HCT116 (cell line): Measurements from ENCODE around the gene BCAS4. TPM values are rescaled to one million over a fixed set of nuclear protein-coding genes. Genes with fewer than 3 reads are reported as not detected.

Experiments
- ATAC-seq: fragments of 200-7000 bp; cut with Tn5 transposase; 2 replicates; pipeline ENCODE4 v1.9.1; 2020; ENCODE audit warnings: mild to moderate bottlenecking, moderate library complexity
- BruUV-seq: library from RNA; stranded (reverse); fragments of 400-500 nt; replicated peaks from 2 replicates; lab custom pipeline; 2021; lab: Mats Ljungman, UMichigan
- CTCF ChIA-PET: fragments of 300-600 bp; sonication (Branson Sonifier 250); formaldehyde crosslinking; loops from one replicate; lab custom pipeline; 2021; ENCODE audit warnings: antibody characterized with exemption; lab: Charles Lee
- POLR2A ChIA-PET: fragments of 300-600, 350-600 bp; sonication (Branson Sonifier 250); formaldehyde crosslinking; loops from one replicate; lab custom pipeline; 2021; ENCODE audit warnings: antibody characterized with exemption; lab: Charles Lee
- RAD21 ChIA-PET, 2 experiments: fragments of 300-600 bp; sonication (Branson Sonifier 250); formaldehyde crosslinking; loops; one replicate each; lab custom pipeline; 2023; ENCODE audit warnings: low total read pairs in 2 of 2; ENCODE audit not compliant: uncharacterized antibody in 2 of 2, unreplicated experiment in 2 of 2, low non-redundant PET in 1 of 2; lab: Charles Lee
- DNase-seq: peaks from one replicate; pipeline ENCODE4 v3.0.0-alpha.2; 2010; ENCODE audit warnings: low read depth, low spot score
- H2AFZ ChIP-seq: fragments of 200-600 bp; shearing (Covaris generic), sonication (generic); 2 replicates; pipeline ENCODE4 v1.6.1; 2017; ENCODE audit warnings: low read depth, mixed run types, mixed read lengths, antibody characterized with exemption, low read length; ENCODE audit not compliant: poor library complexity, severe bottlenecking
- H3K27ac ChIP-seq: 2 replicates; pipeline ENCODE4 v1.5.1; 2012; ENCODE audit warnings: low read depth, low read length
- H3K27me3 ChIP-seq: fragments of 200-600 bp; sonication (generic); 2 replicates; pipeline ENCODE4 v1.6.1; 2016; ENCODE audit warnings: mixed run types, low read length, mixed read lengths; ENCODE audit not compliant: insufficient read depth
- H3K36me3 ChIP-seq, 2 experiments: fragments of 200-500 bp in 1 of 2; fragments of 200-600 bp in 1 of 2; sonication (Bioruptor generic) in 1 of 2; sonication (generic) in 1 of 2; 2 replicates each; pipeline versions ENCODE4 v1.5.1 to v1.6.1; 2014 to 2016; ENCODE audit warnings: low read length in 2 of 2, inconsistent platforms in 1 of 2, mixed read lengths in 1 of 2, mixed run types in 1 of 2; ENCODE audit not compliant: insufficient read depth in 2 of 2, control insufficient read depth in 1 of 2
- H3K4me1 ChIP-seq, 2 experiments: fragments of 200-600 bp in 1 of 2; sonication (generic) in 1 of 2; 2 replicates each; pipeline versions ENCODE4 v1.5.1 to v1.6.1; 2012 to 2017; ENCODE audit warnings: low read length in 2 of 2, inconsistent platforms in 1 of 2, mild to moderate bottlenecking in 1 of 2, mixed read lengths in 1 of 2, mixed run types in 1 of 2, moderate library complexity in 1 of 2; ENCODE audit not compliant: insufficient read depth in 2 of 2, control insufficient read depth in 1 of 2
- H3K4me2 ChIP-seq: fragments of 200-600 bp; sonication (generic); 2 replicates; pipeline ENCODE4 v1.6.1; 2017; ENCODE audit warnings: mixed run types, low read length, mixed read lengths
- H3K4me3 ChIP-seq, 2 experiments: fragments of 200-600 bp in 1 of 2; sonication (generic) in 1 of 2; replicated peaks in 1 of 2; 2 replicates each; pipeline ENCODE4 v1.5.1; 2011 to 2016; ENCODE audit warnings: low read length in 2 of 2, control low read depth in 1 of 2, low read depth in 1 of 2, mild to moderate bottlenecking in 1 of 2, mixed read lengths in 1 of 2, mixed run types in 1 of 2
- H3K79me2 ChIP-seq: fragments of 200-600 bp; sonication (generic); 2 replicates; pipeline ENCODE4 v1.6.1; 2017; ENCODE audit warnings: mild to moderate bottlenecking, mixed run types, low read length, moderate library complexity, mixed read lengths; ENCODE audit not compliant: insufficient read depth
- H3K9ac ChIP-seq: fragments of 200-600 bp; sonication (generic); 2 replicates; pipeline ENCODE4 v1.6.1; 2016; ENCODE audit warnings: low read length, mixed read lengths
- H3K9me2 ChIP-seq: fragments of 200-600 bp; sonication (generic), shearing (Covaris generic); 2 replicates; pipeline ENCODE4 v1.6.1; 2017; ENCODE audit warnings: mixed run types, mild to moderate bottlenecking, moderate library complexity; ENCODE audit not compliant: insufficient read depth
- H3K9me3 ChIP-seq, 2 experiments: fragments of 200-500 bp in 1 of 2; fragments of 200-600 bp in 1 of 2; sonication (Bioruptor generic) in 1 of 2; sonication (generic) in 1 of 2; 2 replicates each; pipeline ENCODE4 v1.6.1; 2014 to 2017; ENCODE audit warnings: low read length in 2 of 2, mixed read lengths in 2 of 2, inconsistent platforms in 1 of 2, low read depth in 1 of 2, mild to moderate bottlenecking in 1 of 2, mixed run types in 1 of 2, moderate library complexity in 1 of 2; ENCODE audit not compliant: control insufficient read depth in 1 of 2, insufficient read depth in 1 of 2
- H4K20me1 ChIP-seq: fragments of 200-600 bp; sonication (generic), shearing (Covaris generic); 2 replicates; pipeline ENCODE4 v1.6.1; 2017; ENCODE audit warnings: mixed run types, mild to moderate bottlenecking, moderate library complexity; ENCODE audit not compliant: insufficient read depth
- CBX3 ChIP-seq: IDR thresholded peaks from 2 replicates; pipeline ENCODE4 v1.6.1; 2012; ENCODE audit warnings: low read depth
- EGR1 ChIP-seq: IDR thresholded peaks from 2 replicates; pipeline ENCODE4 v1.6.1; 2012; ENCODE audit warnings: low read depth
- EZH2phosphoT487 ChIP-seq: fragments of 200-600 bp; IDR thresholded peaks from 2 replicates; pipeline ENCODE4 v1.6.1; 2018; ENCODE audit warnings: antibody characterized with exemption, borderline replicate concordance
- FOSL1 ChIP-seq: IDR thresholded peaks from 2 replicates; pipeline ENCODE4 v1.6.1; 2012; ENCODE audit warnings: low read depth
- JUND ChIP-seq: IDR thresholded peaks from 2 replicates; pipeline ENCODE4 v1.6.1; 2012
- MAX ChIP-seq: IDR thresholded peaks from 2 replicates; pipeline ENCODE4 v1.6.1; 2012
- POLR2AphosphoS5 ChIP-seq: IDR thresholded peaks from 2 replicates; pipeline ENCODE4 v1.6.1; 2011; ENCODE audit warnings: mild to moderate bottlenecking, low read depth, low read length, moderate library complexity
- REST ChIP-seq: IDR thresholded peaks from 2 replicates; pipeline ENCODE4 v1.6.1; 2012; ENCODE audit warnings: low read depth
- SP1 ChIP-seq: IDR thresholded peaks from 2 replicates; pipeline ENCODE4 v1.6.1; 2012; ENCODE audit warnings: low read depth
- TCF7L2 ChIP-seq: IDR thresholded peaks from 2 replicates; pipeline ENCODE4 v1.7.0; 2011; ENCODE audit warnings: borderline replicate concordance, inconsistent platforms; ENCODE audit not compliant: insufficient read depth, insufficient read length; ENCODE audit errors: extremely low read depth
- ZFX ChIP-seq: fragments of 450-650 bp; IDR thresholded peaks from 2 replicates; pipeline ENCODE4 v1.6.1; 2017
- ZNF274 ChIP-seq: fragments of 200-500 bp; sonication (Bioruptor generic); IDR thresholded peaks from 2 replicates; pipeline ENCODE4 v1.6.1; 2014; ENCODE audit warnings: mild to moderate bottlenecking, low read depth, low read length, inconsistent platforms
- intact Hi-C: fragments of 100-400 bp; cut with micrococcal nuclease; formaldehyde crosslinking; loops from 2 replicates; pipeline ENCODE4 v1.10.0; 2022
- total RNA-seq: library from RNA; stranded (reverse); gene quantifications from one replicate; pipeline ENCODE4 v1.2.1, GENCODE V29; 2021; ENCODE audit not compliant: unreplicated experiment
- TF ChIP-seq, protein P1 (sequence below): IDR thresholded peaks from 2 replicates; pipeline ENCODE4 v1.6.1; 2011; ENCODE audit warnings: mild to moderate bottlenecking, low read length, moderate library complexity; ENCODE audit not compliant: insufficient replicate concordance; ENCODE audit errors: extremely low read depth
- TF ChIP-seq, protein P2 (sequence below), 3 experiments: fragments of 200-600 bp in 1 of 3; sonication (generic) in 1 of 3; IDR thresholded peaks in 2 of 3; conservative IDR thresholded peaks in 1 of 3; 2 replicates each; pipeline ENCODE4 v1.5.1; 2012 to 2017; ENCODE audit warnings: low read depth in 2 of 3, low read length in 2 of 3, antibody characterized with exemption in 1 of 3, borderline replicate concordance in 1 of 3, control low read depth in 1 of 3, mild to moderate bottlenecking in 1 of 3, mixed read lengths in 1 of 3, mixed run types in 1 of 3, moderate library complexity in 1 of 3; ENCODE audit not compliant: insufficient read depth in 1 of 3

Gene BCAS4
- total RNA-seq, 1 experiment from 2014 or later, result 18.9 TPM

GRCh38 chr20:50814438-50815161 lies 19.7 kb downstream of the BCAS4 start:
- intact Hi-C loops, result no loop called here
- no TSS peak for BruUV-seq
- POLR2A ChIA-PET, result interaction anchor here (1.5 kb wide), 1 partner anchor 117 kb away, joined by 3 read pairs; the partner anchor contains the start of gene ADNP

More at GRCh38 chr20:50814438-50815161, 19.7 kb downstream of the BCAS4 start:
- TF ChIP-seq TCF7L2, result no peak
- TF ChIP-seq ZNF274, result no peak
- no peak for TF ChIP-seq MAX
- TF ChIP-seq, protein P1, sequence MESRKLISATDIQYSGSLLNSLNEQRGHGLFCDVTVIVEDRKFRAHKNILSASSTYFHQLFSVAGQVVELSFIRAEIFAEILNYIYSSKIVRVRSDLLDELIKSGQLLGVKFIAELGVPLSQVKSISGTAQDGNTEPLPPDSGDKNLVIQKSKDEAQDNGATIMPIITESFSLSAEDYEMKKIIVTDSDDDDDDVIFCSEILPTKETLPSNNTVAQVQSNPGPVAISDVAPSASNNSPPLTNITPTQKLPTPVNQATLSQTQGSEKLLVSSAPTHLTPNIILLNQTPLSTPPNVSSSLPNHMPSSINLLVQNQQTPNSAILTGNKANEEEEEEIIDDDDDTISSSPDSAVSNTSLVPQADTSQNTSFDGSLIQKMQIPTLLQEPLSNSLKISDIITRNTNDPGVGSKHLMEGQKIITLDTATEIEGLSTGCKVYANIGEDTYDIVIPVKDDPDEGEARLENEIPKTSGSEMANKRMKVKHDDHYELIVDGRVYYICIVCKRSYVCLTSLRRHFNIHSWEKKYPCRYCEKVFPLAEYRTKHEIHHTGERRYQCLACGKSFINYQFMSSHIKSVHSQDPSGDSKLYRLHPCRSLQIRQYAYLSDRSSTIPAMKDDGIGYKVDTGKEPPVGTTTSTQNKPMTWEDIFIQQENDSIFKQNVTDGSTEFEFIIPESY, result no peak
- TF ChIP-seq, protein P2, sequence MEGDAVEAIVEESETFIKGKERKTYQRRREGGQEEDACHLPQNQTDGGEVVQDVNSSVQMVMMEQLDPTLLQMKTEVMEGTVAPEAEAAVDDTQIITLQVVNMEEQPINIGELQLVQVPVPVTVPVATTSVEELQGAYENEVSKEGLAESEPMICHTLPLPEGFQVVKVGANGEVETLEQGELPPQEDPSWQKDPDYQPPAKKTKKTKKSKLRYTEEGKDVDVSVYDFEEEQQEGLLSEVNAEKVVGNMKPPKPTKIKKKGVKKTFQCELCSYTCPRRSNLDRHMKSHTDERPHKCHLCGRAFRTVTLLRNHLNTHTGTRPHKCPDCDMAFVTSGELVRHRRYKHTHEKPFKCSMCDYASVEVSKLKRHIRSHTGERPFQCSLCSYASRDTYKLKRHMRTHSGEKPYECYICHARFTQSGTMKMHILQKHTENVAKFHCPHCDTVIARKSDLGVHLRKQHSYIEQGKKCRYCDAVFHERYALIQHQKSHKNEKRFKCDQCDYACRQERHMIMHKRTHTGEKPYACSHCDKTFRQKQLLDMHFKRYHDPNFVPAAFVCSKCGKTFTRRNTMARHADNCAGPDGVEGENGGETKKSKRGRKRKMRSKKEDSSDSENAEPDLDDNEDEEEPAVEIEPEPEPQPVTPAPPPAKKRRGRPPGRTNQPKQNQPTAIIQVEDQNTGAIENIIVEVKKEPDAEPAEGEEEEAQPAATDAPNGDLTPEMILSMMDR (IDR thresholded peaks at IDR 0.05 in 2 of 3, conservative IDR thresholded peaks at IDR 0.05 in 1 of 3; ENCODE audit: borderline replicate concordance in 1 of 3, insufficient read depth in 1 of 3, low read depth in 2 of 3, low read length in 2 of 3), result no peak
- TF ChIP-seq FOSL1, result no peak
- no peak for TF ChIP-seq SP1
- TF ChIP-seq CBX3, result no peak
- no peak for TF ChIP-seq EZH2phosphoT487
- TF ChIP-seq ZFX, result no peak
- no peak for TF ChIP-seq POLR2AphosphoS5
- no peak for TF ChIP-seq REST
- no peak for TF ChIP-seq JUND
- no peak for TF ChIP-seq EGR1
- Histone ChIP-seq H3K4me2 (no peak overlapping the region), H3K27ac (no peak overlapping the region), H3K9ac (no peak overlapping the region), H4K20me1 (no peaks in the 10 kb centered on the region), H3K9me3 (no peaks in the 10 kb centered on the region), H3K36me3 (no peaks in the 10 kb centered on the region), H3K9me2 (no peaks in the 10 kb centered on the region), H2AFZ (no peak overlapping the region), H3K4me1 (peaks cover 11 to 12% of the 10 kb centered on the region in 2 experiments; a peak in 3 of 4 replicates), H3K4me3 (no peak overlapping the region), H3K79me2 (no peaks in the 10 kb centered on the region), H3K27me3 (no peaks in the 10 kb centered on the region)
- RAD21 ChIA-PET, result no interaction called here
- DNase-seq (no peak), ATAC-seq (no peak)
- CTCF ChIA-PET, result interaction anchor here (1.8 kb wide), 1 partner anchor 21 kb away, joined by 6 read pairs; no protein-coding TSS in a partner anchor
